ENCODE results near the gene ZSWIM7. TPM values are rescaled to one million over a fixed set of nuclear protein-coding genes. Genes with fewer than 3 reads are reported as not detected.
A peak's percentile ranks its signal among the peaks of the same experiment; 100 is the strongest.

ZSWIM7 gene
- total RNA-seq, 1 donor = 5.6 TPM

- TF ChIP-seq CTCF (IDR thresholded peaks at IDR 0.05; ENCODE audit: insufficient read depth, low read depth, low read length) = no peak
- no peak for DNase-seq (ENCODE audit: low read depth)
- H3K4me3 ChIP-seq (ENCODE audit: low read depth, low read length) = no peak overlapping the region
Measured at GRCh38 chr17:16036261-16036660, 36.8 kb upstream of the ZSWIM7 start.

GRCh38 chr17:16033729-16034349 is 34.3 kb upstream of the ZSWIM7 start:
- no peak overlapping the region for H3K4me3 ChIP-seq (ENCODE audit: low read depth, low read length)
- DNase-seq (ENCODE audit: low read depth) = no peak
- no peak for TF ChIP-seq CTCF (IDR thresholded peaks at IDR 0.05; ENCODE audit: insufficient read depth, low read depth, low read length)

- peak; percentile 87 for DNase-seq (ENCODE audit: low read depth)
- H3K4me3 ChIP-seq (ENCODE audit: low read depth, low read length) = no peak overlapping the region
- no peak for TF ChIP-seq CTCF (IDR thresholded peaks at IDR 0.05; ENCODE audit: insufficient read depth, low read depth, low read length)
Measured at GRCh38 chr17:16027708-16028584, 28.4 kb upstream of the ZSWIM7 start.

GRCh38 chr17:16026895-16027294 is 27.4 kb upstream of the ZSWIM7 start:
- TF ChIP-seq CTCF (IDR thresholded peaks at IDR 0.05; ENCODE audit: insufficient read depth, low read depth, low read length) = no peak
- DNase-seq (ENCODE audit: low read depth) = no peak

GRCh38 chr17:16025202-16025601 is 25.7 kb upstream of the ZSWIM7 start:
- no peak for TF ChIP-seq CTCF (IDR thresholded peaks at IDR 0.05; ENCODE audit: insufficient read depth, low read depth, low read length)
- DNase-seq (ENCODE audit: low read depth) = no peak
- H3K4me3 ChIP-seq (ENCODE audit: low read depth, low read length) = no peak overlapping the region

More at GRCh38 chr17:16026895-16027294, 27.4 kb upstream of the ZSWIM7 start:
- no peak overlapping the region for H3K4me3 ChIP-seq (ENCODE audit: low read depth, low read length)

GRCh38 chr17:16023881-16024280 is 24.4 kb upstream of the ZSWIM7 start:
- H3K4me3 ChIP-seq (ENCODE audit: low read depth, low read length) = no peak overlapping the region
- no peak for TF ChIP-seq CTCF (IDR thresholded peaks at IDR 0.05; ENCODE audit: insufficient read depth, low read depth, low read length)
- no peak for DNase-seq (ENCODE audit: low read depth)

All from fibroblast of villous mesenchyme (primary cell).